ENCODE data around the gene MAPKAP1.

GRCh38 chr9:125397736-125398135, 309.3 kb downstream of the MAPKAP1 start:
- TF ChIP-seq EZH2phosphoT487 (IDR thresholded peaks at IDR 0.05), result no peak
- no peak for TF ChIP-seq CTCF (IDR thresholded peaks at IDR 0.05)
- TF ChIP-seq EZH2 (IDR thresholded peaks at IDR 0.05), result no peak
